K562 (cell line): ENCODE results near the gene AFF2. TPM values are rescaled to one million over a fixed set of nuclear protein-coding genes. Genes with fewer than 3 reads are reported as not detected.

Experiments used
- CBFA2T2 ChIP-seq: fragments of 450-650 bp; conservative IDR thresholded peaks from 2 replicates; pipeline ENCODE4 v1.6.1; 2017; ENCODE audit warnings: mild to moderate bottlenecking
- CCNT2 ChIP-seq: IDR thresholded peaks from 2 replicates; pipeline ENCODE4 v1.6.1; 2011; ENCODE audit warnings: borderline replicate concordance, low read depth, mild to moderate bottlenecking, moderate library complexity, mixed read lengths, low read length; ENCODE audit not compliant: insufficient read length; ENCODE audit errors: extremely low read depth
- CEBPG ChIP-seq, 3 experiments: fragments of 200-800 bp in 1 of 3; sonication (Bioruptor generic) in 1 of 3; sonication (generic) in 1 of 3; formaldehyde crosslinking in 1 of 3; IDR thresholded peaks in 2 of 3; conservative IDR thresholded peaks in 1 of 3; 2 replicates each; pipeline versions ENCODE4 v1.6.1 to v1.8.0; 2016 to 2022; ENCODE audit warnings: missing compliant biosample characterization in 2 of 3, missing genetic modification characterization in 2 of 3, mild to moderate bottlenecking in 1 of 3, missing genetic modification reagents in 1 of 3
- KDM4B ChIP-seq, 2 experiments: fragments of 450-650 bp in 1 of 2; sonication (generic) in 1 of 2; IDR thresholded peaks; 2 replicates each; pipeline ENCODE4 v1.6.1; 2016 to 2017; ENCODE audit warnings: borderline replicate concordance in 2 of 2, antibody characterized with exemption in 1 of 2, low read depth in 1 of 2, mild to moderate bottlenecking in 1 of 2
- MTA3 ChIP-seq: fragments of 450-650 bp; formaldehyde crosslinking; IDR thresholded peaks from 2 replicates; pipeline ENCODE4 v1.6.1; 2017; ENCODE audit warnings: mild to moderate bottlenecking, borderline replicate concordance
- MYC ChIP-seq, 2 experiments: fragments of 250-450 bp in 1 of 2; sonication (Bioruptor Pico) in 1 of 2; IDR thresholded peaks; 2 replicates each; pipeline versions ENCODE4 v1.5.1 to v1.6.1; 2012 to 2021; ENCODE audit warnings: low read depth in 2 of 2, borderline replicate concordance in 1 of 2, improper control_type of control experiment in 1 of 2, low read length in 1 of 2, mild to moderate bottlenecking in 1 of 2, moderate library complexity in 1 of 2
- PCBP2 ChIP-seq: fragments of 200-400 bp; formaldehyde crosslinking; IDR thresholded peaks from 2 replicates; pipeline ENCODE4 v1.6.1; 2018; ENCODE audit warnings: low read length, low read depth, mild to moderate bottlenecking, moderate library complexity; ENCODE audit not compliant: poor library complexity, severe bottlenecking
- ZFPM2 ChIP-seq: fragments of 250-450 bp; sonication (Bioruptor Pico); IDR thresholded peaks from 2 replicates; pipeline ENCODE4 v1.5.1; 2022; ENCODE audit warnings: mild to moderate bottlenecking
- ZKSCAN3 ChIP-seq: fragments of 250-450 bp; sonication (Bioruptor Pico); IDR thresholded peaks from 2 replicates; pipeline ENCODE4 v1.4.0; 2020
- ZNF445 ChIP-seq: fragments of 250-450 bp; sonication (Bioruptor Pico); IDR thresholded peaks from 2 replicates; pipeline ENCODE4 v1.4.0; 2020; ENCODE audit warnings: low read depth, mild to moderate bottlenecking, moderate library complexity
- polyA plus RNA-seq, 8 experiments: library from polyadenylated mRNA; depleted of rRNA in 4 of 8; stranded (reverse) in 5 of 8; unstranded in 3 of 8; fragments of >200 nt; fragmentation: Nextera tagmentation in 2 of 8; fragmentation: Illumina TruSeq in 1 of 8; extraction: Ambion mirVana in 2 of 8; extraction: Trizol in 1 of 8; gene quantifications; 2 replicates each; pipeline versions ENCODE4 v1.2.1 to v1.2.3, GENCODE V29; 2011 to 2014; ENCODE audit warnings: inconsistent platforms in 1 of 8, missing spikeins in 1 of 8
- total RNA-seq, 7 experiments: library from RNA; depleted of rRNA in 6 of 7; stranded (reverse); fragments of >200 nt in 6 of 7; fragmentation: Illumina TruSeq in 2 of 7; extraction: Trizol in 2 of 7; gene quantifications; 2 replicates each; pipeline versions ENCODE4 v1.2.1 to v1.2.3, GENCODE V29; 2011 to 2021; ENCODE audit warnings: low replicate concordance in 1 of 7
- TF ChIP-seq, protein P1 (sequence below): fragments of 450-650 bp; IDR thresholded peaks from 2 replicates; pipeline ENCODE4 v1.6.1; 2016; ENCODE audit warnings: mild to moderate bottlenecking, moderate library complexity

AFF2 gene
- total and polyA plus RNA-seq, 9 of the 15 experiments (the other 6 are each of a cell fraction or from before 2014, with no cell fraction given) = 0.01 to 0.20 (median 0.07) TPM

DNA sequence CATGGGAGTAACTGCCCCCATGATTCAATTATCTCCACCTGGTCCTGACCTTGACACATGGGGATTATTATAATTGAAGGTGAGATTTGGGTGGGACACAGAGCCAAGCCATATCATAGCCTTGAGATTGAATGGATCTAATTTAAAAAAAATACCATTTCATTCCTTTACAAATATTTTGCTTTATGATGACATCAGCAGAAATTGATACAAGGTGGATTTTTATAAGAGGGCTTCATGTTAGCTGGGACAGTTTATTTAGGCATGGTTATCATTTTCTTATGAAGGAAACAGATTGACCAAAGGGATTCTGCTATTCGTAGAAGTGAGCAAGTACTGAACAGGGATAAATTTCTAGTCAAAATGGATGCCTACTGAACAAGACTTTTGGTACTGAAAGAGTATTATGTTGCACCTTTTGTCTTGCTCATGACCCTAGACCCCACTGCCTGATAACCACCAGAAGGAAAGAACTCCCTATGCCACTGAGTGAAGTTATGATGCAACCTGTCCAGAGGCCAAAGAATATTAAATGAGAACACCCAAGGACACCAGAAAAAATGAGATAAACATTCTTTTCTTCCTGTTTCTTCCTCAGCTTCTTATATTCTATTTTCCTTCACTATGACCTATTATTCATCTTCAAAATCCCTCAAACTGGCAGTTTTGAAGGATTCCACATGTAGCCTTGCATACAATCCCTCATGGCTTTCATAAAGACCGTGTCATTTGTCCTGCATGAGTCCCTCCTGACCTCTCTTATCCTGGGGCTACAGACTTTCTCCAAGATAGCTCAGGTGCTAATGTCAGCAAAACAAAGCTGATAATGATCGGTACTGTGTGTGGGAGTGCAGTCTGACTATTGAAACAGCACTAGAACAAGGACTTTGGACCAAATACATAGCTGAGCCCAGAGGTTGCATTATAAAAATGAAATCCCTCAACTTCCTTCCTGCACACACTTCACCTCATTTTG lies 118.3 kb downstream of the AFF2 start (continued):
- TF ChIP-seq MYC (IDR thresholded peaks at IDR 0.05; ENCODE audit: low read depth, low read length) (no peak), MYC (CRISPR knock-in tag; IDR thresholded peaks at IDR 0.05; ENCODE audit: borderline replicate concordance, low read depth) (no peak), CEBPG (CRISPR knock-in tag; IDR thresholded peaks at IDR 0.05) (no peak), CEBPG (tag; conservative IDR thresholded peaks at IDR 0.05 in 1 of 2, IDR thresholded peaks at IDR 0.05 in 1 of 2) (0 out of 4 replicates have a peak, but pooled peaks of 1 of the 2 experiments have one; percentile 11), ZNF445 (CRISPR knock-in tag) (no peak), KDM4B (IDR thresholded peaks at IDR 0.05; ENCODE audit: borderline replicate concordance in 2 of 2, low read depth in 1 of 2) (no peak), PCBP2 (no peak), ZFPM2 (CRISPR knock-in tag) (no peak), CBFA2T2 (0 out of 2 replicates have a peak, but pooled peaks have one; percentile 42), MTA3 (no peak), ZKSCAN3 (CRISPR knock-in tag) (no peak), CCNT2 (peak; percentile 49)
- TF ChIP-seq, protein P1, sequence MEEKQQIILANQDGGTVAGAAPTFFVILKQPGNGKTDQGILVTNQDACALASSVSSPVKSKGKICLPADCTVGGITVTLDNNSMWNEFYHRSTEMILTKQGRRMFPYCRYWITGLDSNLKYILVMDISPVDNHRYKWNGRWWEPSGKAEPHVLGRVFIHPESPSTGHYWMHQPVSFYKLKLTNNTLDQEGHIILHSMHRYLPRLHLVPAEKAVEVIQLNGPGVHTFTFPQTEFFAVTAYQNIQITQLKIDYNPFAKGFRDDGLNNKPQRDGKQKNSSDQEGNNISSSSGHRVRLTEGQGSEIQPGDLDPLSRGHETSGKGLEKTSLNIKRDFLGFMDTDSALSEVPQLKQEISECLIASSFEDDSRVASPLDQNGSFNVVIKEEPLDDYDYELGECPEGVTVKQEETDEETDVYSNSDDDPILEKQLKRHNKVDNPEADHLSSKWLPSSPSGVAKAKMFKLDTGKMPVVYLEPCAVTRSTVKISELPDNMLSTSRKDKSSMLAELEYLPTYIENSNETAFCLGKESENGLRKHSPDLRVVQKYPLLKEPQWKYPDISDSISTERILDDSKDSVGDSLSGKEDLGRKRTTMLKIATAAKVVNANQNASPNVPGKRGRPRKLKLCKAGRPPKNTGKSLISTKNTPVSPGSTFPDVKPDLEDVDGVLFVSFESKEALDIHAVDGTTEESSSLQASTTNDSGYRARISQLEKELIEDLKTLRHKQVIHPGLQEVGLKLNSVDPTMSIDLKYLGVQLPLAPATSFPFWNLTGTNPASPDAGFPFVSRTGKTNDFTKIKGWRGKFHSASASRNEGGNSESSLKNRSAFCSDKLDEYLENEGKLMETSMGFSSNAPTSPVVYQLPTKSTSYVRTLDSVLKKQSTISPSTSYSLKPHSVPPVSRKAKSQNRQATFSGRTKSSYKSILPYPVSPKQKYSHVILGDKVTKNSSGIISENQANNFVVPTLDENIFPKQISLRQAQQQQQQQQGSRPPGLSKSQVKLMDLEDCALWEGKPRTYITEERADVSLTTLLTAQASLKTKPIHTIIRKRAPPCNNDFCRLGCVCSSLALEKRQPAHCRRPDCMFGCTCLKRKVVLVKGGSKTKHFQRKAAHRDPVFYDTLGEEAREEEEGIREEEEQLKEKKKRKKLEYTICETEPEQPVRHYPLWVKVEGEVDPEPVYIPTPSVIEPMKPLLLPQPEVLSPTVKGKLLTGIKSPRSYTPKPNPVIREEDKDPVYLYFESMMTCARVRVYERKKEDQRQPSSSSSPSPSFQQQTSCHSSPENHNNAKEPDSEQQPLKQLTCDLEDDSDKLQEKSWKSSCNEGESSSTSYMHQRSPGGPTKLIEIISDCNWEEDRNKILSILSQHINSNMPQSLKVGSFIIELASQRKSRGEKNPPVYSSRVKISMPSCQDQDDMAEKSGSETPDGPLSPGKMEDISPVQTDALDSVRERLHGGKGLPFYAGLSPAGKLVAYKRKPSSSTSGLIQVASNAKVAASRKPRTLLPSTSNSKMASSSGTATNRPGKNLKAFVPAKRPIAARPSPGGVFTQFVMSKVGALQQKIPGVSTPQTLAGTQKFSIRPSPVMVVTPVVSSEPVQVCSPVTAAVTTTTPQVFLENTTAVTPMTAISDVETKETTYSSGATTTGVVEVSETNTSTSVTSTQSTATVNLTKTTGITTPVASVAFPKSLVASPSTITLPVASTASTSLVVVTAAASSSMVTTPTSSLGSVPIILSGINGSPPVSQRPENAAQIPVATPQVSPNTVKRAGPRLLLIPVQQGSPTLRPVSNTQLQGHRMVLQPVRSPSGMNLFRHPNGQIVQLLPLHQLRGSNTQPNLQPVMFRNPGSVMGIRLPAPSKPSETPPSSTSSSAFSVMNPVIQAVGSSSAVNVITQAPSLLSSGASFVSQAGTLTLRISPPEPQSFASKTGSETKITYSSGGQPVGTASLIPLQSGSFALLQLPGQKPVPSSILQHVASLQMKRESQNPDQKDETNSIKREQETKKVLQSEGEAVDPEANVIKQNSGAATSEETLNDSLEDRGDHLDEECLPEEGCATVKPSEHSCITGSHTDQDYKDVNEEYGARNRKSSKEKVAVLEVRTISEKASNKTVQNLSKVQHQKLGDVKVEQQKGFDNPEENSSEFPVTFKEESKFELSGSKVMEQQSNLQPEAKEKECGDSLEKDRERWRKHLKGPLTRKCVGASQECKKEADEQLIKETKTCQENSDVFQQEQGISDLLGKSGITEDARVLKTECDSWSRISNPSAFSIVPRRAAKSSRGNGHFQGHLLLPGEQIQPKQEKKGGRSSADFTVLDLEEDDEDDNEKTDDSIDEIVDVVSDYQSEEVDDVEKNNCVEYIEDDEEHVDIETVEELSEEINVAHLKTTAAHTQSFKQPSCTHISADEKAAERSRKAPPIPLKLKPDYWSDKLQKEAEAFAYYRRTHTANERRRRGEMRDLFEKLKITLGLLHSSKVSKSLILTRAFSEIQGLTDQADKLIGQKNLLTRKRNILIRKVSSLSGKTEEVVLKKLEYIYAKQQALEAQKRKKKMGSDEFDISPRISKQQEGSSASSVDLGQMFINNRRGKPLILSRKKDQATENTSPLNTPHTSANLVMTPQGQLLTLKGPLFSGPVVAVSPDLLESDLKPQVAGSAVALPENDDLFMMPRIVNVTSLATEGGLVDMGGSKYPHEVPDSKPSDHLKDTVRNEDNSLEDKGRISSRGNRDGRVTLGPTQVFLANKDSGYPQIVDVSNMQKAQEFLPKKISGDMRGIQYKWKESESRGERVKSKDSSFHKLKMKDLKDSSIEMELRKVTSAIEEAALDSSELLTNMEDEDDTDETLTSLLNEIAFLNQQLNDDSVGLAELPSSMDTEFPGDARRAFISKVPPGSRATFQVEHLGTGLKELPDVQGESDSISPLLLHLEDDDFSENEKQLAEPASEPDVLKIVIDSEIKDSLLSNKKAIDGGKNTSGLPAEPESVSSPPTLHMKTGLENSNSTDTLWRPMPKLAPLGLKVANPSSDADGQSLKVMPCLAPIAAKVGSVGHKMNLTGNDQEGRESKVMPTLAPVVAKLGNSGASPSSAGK = 0 out of 2 replicates have a peak, but pooled peaks have one; percentile 19
